Caki2 (cell line): Measurements from ENCODE around the gene STYXL1. TPM values are rescaled to one million over a fixed set of nuclear protein-coding genes. Genes with fewer than 3 reads are reported as not detected.

Experiments used
- DNase-seq: peaks from one replicate; pipeline ENCODE4 v3.0.0-alpha.2; 2015; ENCODE audit warnings: low read depth
- in situ Hi-C: cut with HindIII; loops from 2 replicates; pipeline ENCODE4 v1.10.0; 2016; ENCODE audit warnings: low sequenced_read_pairs, low pct_unique_long_range_greater_than_20kb, mixed read lengths
- total RNA-seq: library from RNA; depleted of rRNA; stranded (reverse); fragments of >200 nt; shearing (Covaris generic); gene quantifications from 2 replicates; pipeline ENCODE4 v1.2.3, GENCODE V29; 2014; ENCODE audit warnings: low replicate concordance

Gene STYXL1
- total RNA-seq, 1 experiment from 2014 or later: 118 TPM

GRCh38 chr7:76003351-76003750, 44.4 kb downstream of the STYXL1 start:
- no peak for DNase-seq
- in situ Hi-C loops: no loop called here

GRCh38 chr7:76002822-76003221, 45.0 kb downstream of the STYXL1 start:
- in situ Hi-C loops: no loop called here
- DNase-seq: no peak

GRCh38 chr7:76002139-76002538, 45.7 kb downstream of the STYXL1 start:
- DNase-seq: no peak
- in situ Hi-C loops: no loop called here

GRCh38 chr7:76000566-76000965, 47.2 kb downstream of the STYXL1 start:
- DNase-seq: no peak
- in situ Hi-C loops: no loop called here

GRCh38 chr7:75998038-75998437, 49.8 kb downstream of the STYXL1 start:
- no peak for DNase-seq
- in situ Hi-C loops: no loop called here

- in situ Hi-C loops: no loop called here
- DNase-seq: no peak
Measured at GRCh38 chr7:75996476-75996875, 51.3 kb downstream of the STYXL1 start.

- in situ Hi-C loops: no loop called here
Measured at GRCh38 chr7:75995996-75996395, 51.8 kb downstream of the STYXL1 start.

GRCh38 chr7:75995052-75995471, 52.7 kb downstream of the STYXL1 start:
- in situ Hi-C loops: no loop called here
- DNase-seq: no peak

More at GRCh38 chr7:75995996-75996395, 51.8 kb downstream of the STYXL1 start:
- DNase-seq: no peak

GRCh38 chr7:75994388-75995051, 53.3 kb downstream of the STYXL1 start, which contains the start of gene TMEM120A:
Gene TMEM120A, minus strand, starts transcription at chr7:75994595. Its CDS starts 25 bp downstream, at chr7:75994570.
- DNase-seq: peak; percentile 89
- in situ Hi-C loops: no loop called here

- peak; percentile 75 for DNase-seq
- in situ Hi-C loops: no loop called here
Measured at GRCh38 chr7:75993689-75994387, 54.0 kb downstream of the STYXL1 start.

- no peak for DNase-seq
- in situ Hi-C loops: no loop called here
Measured at GRCh38 chr7:75992083-75992755, 55.6 kb downstream of the STYXL1 start.

GRCh38 chr7:75991531-75992082, 56.2 kb downstream of the STYXL1 start:
- no peak for DNase-seq
- in situ Hi-C loops: no loop called here

GRCh38 chr7:75989500-75990388, 58.1 kb downstream of the STYXL1 start:
- in situ Hi-C loops: no loop called here
- DNase-seq: no peak

- no peak for DNase-seq
- in situ Hi-C loops: no loop called here
Measured at GRCh38 chr7:75988568-75989499, 59.0 kb downstream of the STYXL1 start.

- in situ Hi-C loops: no loop called here
- DNase-seq: no peak
Measured at GRCh38 chr7:75987805-75988567, 59.8 kb downstream of the STYXL1 start.

GRCh38 chr7:75987026-75987804, 60.6 kb downstream of the STYXL1 start:
- in situ Hi-C loops: no loop called here
- DNase-seq: no peak
